ENCODE results near the gene VPS11.

- no peak for TF ChIP-seq POLR2A (IDR thresholded peaks at IDR 0.05)
- TF ChIP-seq POLR2AphosphoS5 (IDR thresholded peaks at IDR 0.05), result no peak
- TF ChIP-seq, protein P1, sequence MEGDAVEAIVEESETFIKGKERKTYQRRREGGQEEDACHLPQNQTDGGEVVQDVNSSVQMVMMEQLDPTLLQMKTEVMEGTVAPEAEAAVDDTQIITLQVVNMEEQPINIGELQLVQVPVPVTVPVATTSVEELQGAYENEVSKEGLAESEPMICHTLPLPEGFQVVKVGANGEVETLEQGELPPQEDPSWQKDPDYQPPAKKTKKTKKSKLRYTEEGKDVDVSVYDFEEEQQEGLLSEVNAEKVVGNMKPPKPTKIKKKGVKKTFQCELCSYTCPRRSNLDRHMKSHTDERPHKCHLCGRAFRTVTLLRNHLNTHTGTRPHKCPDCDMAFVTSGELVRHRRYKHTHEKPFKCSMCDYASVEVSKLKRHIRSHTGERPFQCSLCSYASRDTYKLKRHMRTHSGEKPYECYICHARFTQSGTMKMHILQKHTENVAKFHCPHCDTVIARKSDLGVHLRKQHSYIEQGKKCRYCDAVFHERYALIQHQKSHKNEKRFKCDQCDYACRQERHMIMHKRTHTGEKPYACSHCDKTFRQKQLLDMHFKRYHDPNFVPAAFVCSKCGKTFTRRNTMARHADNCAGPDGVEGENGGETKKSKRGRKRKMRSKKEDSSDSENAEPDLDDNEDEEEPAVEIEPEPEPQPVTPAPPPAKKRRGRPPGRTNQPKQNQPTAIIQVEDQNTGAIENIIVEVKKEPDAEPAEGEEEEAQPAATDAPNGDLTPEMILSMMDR (IDR thresholded peaks at IDR 0.05), result no peak
Measured at GRCh38 chr11:119091178-119091577, 23.6 kb downstream of the VPS11 start.
